H9 (cell line): ENCODE measurements around the gene MOXD1. TPM values are rescaled to one million over a fixed set of nuclear protein-coding genes. Genes with fewer than 3 reads are reported as not detected.

Experiments used
- DNase-seq: peaks from one replicate; pipeline ENCODE4 v3.0.0-alpha.2; 2017
- H2AFZ ChIP-seq: one replicate; pipeline ENCODE4 v1.6.1; 2013; ENCODE audit warnings: mild to moderate bottlenecking, low read length, control low read depth, moderate library complexity
- H2AK5ac ChIP-seq: 2 replicates; pipeline ENCODE4 v1.6.1; 2013; ENCODE audit warnings: low read length, control low read depth, mixed read lengths; ENCODE audit not compliant: insufficient read length
- H2BK120ac ChIP-seq: one replicate; pipeline ENCODE4 v1.6.1; 2013; ENCODE audit warnings: low read depth, mild to moderate bottlenecking, low read length, control low read depth, inconsistent platforms; ENCODE audit not compliant: poor library complexity, severe bottlenecking
- H2BK12ac ChIP-seq: 2 replicates; pipeline ENCODE4 v1.6.1; 2013; ENCODE audit warnings: low read length, control low read depth, mixed read lengths, low read depth; ENCODE audit not compliant: insufficient read length
- H2BK15ac ChIP-seq: 2 replicates; pipeline ENCODE4 v1.6.1; 2013; ENCODE audit warnings: low read depth, low read length, control low read depth
- H2BK20ac ChIP-seq: one replicate; pipeline ENCODE4 v1.6.1; 2013; ENCODE audit warnings: low read depth, mild to moderate bottlenecking, low read length, control low read depth, inconsistent platforms; ENCODE audit not compliant: poor library complexity, severe bottlenecking
- H2BK5ac ChIP-seq: 2 replicates; pipeline ENCODE4 v1.6.1; 2013; ENCODE audit warnings: low read length, control low read depth, mixed read lengths; ENCODE audit not compliant: insufficient read length
- H3K14ac ChIP-seq: 2 replicates; pipeline ENCODE4 v1.6.1; 2013; ENCODE audit warnings: low read length, control low read depth; ENCODE audit not compliant: insufficient read depth
- H3K18ac ChIP-seq: 2 replicates; pipeline ENCODE4 v1.6.1; 2013; ENCODE audit warnings: low read depth, mild to moderate bottlenecking, mixed read lengths, low read length, control low read depth; ENCODE audit not compliant: insufficient read length
- H3K23ac ChIP-seq: 2 replicates; pipeline ENCODE4 v1.6.1; 2013; ENCODE audit warnings: low read length, control low read depth, mixed read lengths, low read depth; ENCODE audit not compliant: insufficient read length
- H3K23me2 ChIP-seq: 2 replicates; pipeline ENCODE4 v1.6.1; 2013; ENCODE audit warnings: low read depth, mild to moderate bottlenecking, mixed read lengths, low read length, control low read depth; ENCODE audit not compliant: insufficient read length, poor library complexity, severe bottlenecking
- H3K27ac ChIP-seq: 2 replicates; pipeline ENCODE4 v1.5.1; 2013; ENCODE audit warnings: low read length, control low read depth, mixed read lengths, low read depth; ENCODE audit not compliant: insufficient read length
- H3K27me3 ChIP-seq: 2 replicates; pipeline ENCODE4 v1.6.1; 2013; ENCODE audit warnings: low read length, control low read depth, inconsistent platforms; ENCODE audit not compliant: insufficient read depth
- H3K4ac ChIP-seq: 2 replicates; pipeline ENCODE4 v1.6.1; 2013; ENCODE audit warnings: low read depth, mild to moderate bottlenecking, control low read depth, inconsistent platforms, low read length, moderate library complexity
- H3K4me1 ChIP-seq: 2 replicates; pipeline ENCODE4 v1.6.1; 2013; ENCODE audit warnings: low read length, control low read depth, inconsistent platforms; ENCODE audit not compliant: insufficient read depth
- H3K4me2 ChIP-seq: 2 replicates; pipeline ENCODE4 v1.6.1; 2013; ENCODE audit warnings: low read length, control low read depth, mixed read lengths; ENCODE audit not compliant: insufficient read length, insufficient read depth
- H3K56ac ChIP-seq: 2 replicates; pipeline ENCODE4 v1.6.1; 2013; ENCODE audit warnings: low read depth, mild to moderate bottlenecking, mixed read lengths, low read length, control low read depth; ENCODE audit not compliant: insufficient read length
- H3K79me1 ChIP-seq: 2 replicates; pipeline ENCODE4 v1.6.1; 2013; ENCODE audit warnings: low read depth, mild to moderate bottlenecking, moderate library complexity, low read length, control low read depth, inconsistent platforms; ENCODE audit not compliant: insufficient read depth, poor library complexity, severe bottlenecking
- H3K79me2 ChIP-seq: 2 replicates; pipeline ENCODE4 v1.6.1; 2013; ENCODE audit warnings: low read length, control low read depth, inconsistent platforms; ENCODE audit not compliant: insufficient read depth
- H3K9ac ChIP-seq: 2 replicates; pipeline ENCODE4 v1.6.1; 2013; ENCODE audit warnings: low read length, control low read depth, mixed read lengths; ENCODE audit not compliant: insufficient read length; ENCODE audit errors: extremely low read depth
- H3K9me3 ChIP-seq: one replicate; pipeline ENCODE4 v1.6.1; 2013; ENCODE audit warnings: low read depth, low read length, inconsistent platforms; ENCODE audit not compliant: control insufficient read depth
- H3T11ph ChIP-seq: one replicate; pipeline ENCODE4 v1.6.1; 2013; ENCODE audit warnings: mild to moderate bottlenecking, low read length, control low read depth, inconsistent platforms
- H4K20me1 ChIP-seq: one replicate; pipeline ENCODE4 v1.6.1; 2013; ENCODE audit not compliant: control insufficient read depth, insufficient read length, insufficient read depth
- H4K5ac ChIP-seq: 2 replicates; pipeline ENCODE4 v1.6.1; 2013; ENCODE audit warnings: low read depth, mild to moderate bottlenecking, mixed read lengths, low read length, control low read depth; ENCODE audit not compliant: insufficient read length
- H4K8ac ChIP-seq: replicated peaks from 2 replicates; pipeline ENCODE4 v1.6.1; 2013; ENCODE audit warnings: low read length, control low read depth, mixed read lengths, low read depth; ENCODE audit not compliant: insufficient read length
- H4K91ac ChIP-seq: 2 replicates; pipeline ENCODE4 v1.6.1; 2013; ENCODE audit warnings: low read depth, mild to moderate bottlenecking, moderate library complexity, mixed read lengths, low read length, control low read depth; ENCODE audit not compliant: insufficient read length
- H3K27ac Mint-ChIP-seq, 3 experiments: 2 replicates in 2 of 3; 3 replicates in 1 of 3; pipeline ENCODE4 v1.8.0; 2020 to 2021; ENCODE audit warnings: mixed read lengths in 3 of 3, mild to moderate bottlenecking in 1 of 3, moderate library complexity in 1 of 3
- H3K27me3 Mint-ChIP-seq: 2 replicates; pipeline ENCODE4 v1.8.0; 2021; ENCODE audit warnings: low read depth, mild to moderate bottlenecking, moderate library complexity, mixed read lengths
- H3K36me3 Mint-ChIP-seq, 3 experiments: 2 replicates in 2 of 3; 3 replicates in 1 of 3; pipeline ENCODE4 v1.8.0; 2020 to 2021; ENCODE audit warnings: low read depth in 3 of 3, mixed read lengths in 3 of 3; ENCODE audit not compliant: insufficient read depth in 1 of 3
- H3K4me1 Mint-ChIP-seq, 2 experiments: 2 replicates each; pipeline ENCODE4 v1.8.0; 2020; ENCODE audit warnings: mixed read lengths in 2 of 2
- H3K4me3 Mint-ChIP-seq, 2 experiments: 2 replicates in 1 of 2; 3 replicates in 1 of 2; pipeline ENCODE4 v1.8.0; 2020 to 2021; ENCODE audit warnings: mild to moderate bottlenecking in 2 of 2, mixed read lengths in 2 of 2, moderate library complexity in 1 of 2
- H3K9me3 Mint-ChIP-seq, 2 experiments: 2 replicates in 1 of 2; 3 replicates in 1 of 2; pipeline ENCODE4 v1.8.0; 2020; ENCODE audit warnings: mild to moderate bottlenecking in 2 of 2, mixed read lengths in 2 of 2, moderate library complexity in 1 of 2
- CTCF ChIP-seq: fragments of 200-600 bp; sonication (generic); conservative IDR thresholded peaks from 3 replicates; pipeline ENCODE4 v1.8.0; 2021; ENCODE audit warnings: antibody characterized with exemption, mild to moderate bottlenecking
- WGBS: extraction: QIAGEN DNeasy Blood & Tissue Kit; methylation state at CpG from one replicate; pipeline ENCODE4 v1.1.7; 2013; ENCODE audit warnings: missing lambda C conversion rate, low lambda C conversion rate, mixed read lengths; ENCODE audit not compliant: insufficient read length; ENCODE audit errors: extremely low coverage; 5-methylcytosine and 5-hydroxymethylcytosine counted together
- total RNA-seq: library from RNA; stranded (reverse); gene quantifications from 2 replicates; pipeline ENCODE4 v1.2.1, GENCODE V29; 2021

MOXD1 gene
- total RNA-seq, 1 experiment from 2014 or later = 2.3 TPM

DNA sequence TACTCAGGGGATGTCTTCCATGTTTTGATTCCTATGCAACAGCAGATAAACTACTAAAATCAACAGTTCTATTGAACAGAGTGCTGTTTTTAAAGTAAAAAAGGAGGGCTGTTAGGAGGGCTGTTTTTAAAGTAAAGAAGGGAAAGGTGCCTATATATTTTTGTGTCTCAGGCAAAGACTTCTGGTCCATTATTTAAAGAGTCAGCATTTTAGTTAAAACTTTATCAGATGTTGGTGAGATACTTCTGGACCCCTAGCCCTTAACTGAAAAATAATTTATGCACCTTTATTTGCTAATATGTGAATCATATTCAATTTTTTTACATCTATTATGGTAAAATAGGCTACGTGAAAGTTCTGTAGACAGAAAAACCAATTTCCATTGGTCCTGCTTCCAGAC is 144.8 kb downstream of the MOXD1 start:
- Histone ChIP-seq H4K20me1 (no peaks in the 10 kb centered on the region), H3K18ac (no peak overlapping the region), H3K4me2 (no peak overlapping the region), H3K27me3 (no peaks in the 10 kb centered on the region), H3K9me3 (no peaks in the 10 kb centered on the region), H2BK5ac (no peak overlapping the region), H4K5ac (no peak overlapping the region), H3K4ac (no peak overlapping the region), H2BK15ac (no peak overlapping the region), H3K79me1 (no peaks in the 10 kb centered on the region), H3K9ac (no peak overlapping the region), H2AFZ (no peak overlapping the region), H3K27ac (no peak overlapping the region), H3K79me2 (no peaks in the 10 kb centered on the region), H3K14ac (no peak overlapping the region), H2BK20ac (no peak overlapping the region), H3T11ph (no peak overlapping the region), H4K91ac (no peak overlapping the region), H3K56ac (no peak overlapping the region), H3K23ac (no peak overlapping the region), H2BK120ac (no peak overlapping the region), H2AK5ac (no peak overlapping the region), H4K8ac (no peak overlapping the region), H2BK12ac (no peak overlapping the region), H3K4me1 (no peaks in the 10 kb centered on the region), H3K23me2 (no peaks in the 10 kb centered on the region)
- no CpG with 5 or more reads among the region's 1 CpG for WGBS
- TF ChIP-seq CTCF = no peak
- Mint-ChIP-seq H3K4me3 (no peak overlapping the region), H3K27ac (no peak overlapping the region), H3K27me3 (peaks cover 10% of the 10 kb centered on the region; the same call in 1 of the 2 replicates), H3K4me1 (peaks cover 17 to 18% of the 10 kb centered on the region in 2 experiments), H3K36me3 (peaks cover 2 to 18% (median 16%) of the 10 kb centered on the region in 3 experiments; a peak in 4 of 7 replicates), H3K9me3 (peaks cover 14 to 22% of the 10 kb centered on the region in 2 experiments)
- DNase-seq = no peak
